Measurements from ENCODE around the gene C3. TPM values are rescaled to one million over a fixed set of nuclear protein-coding genes. Genes with fewer than 3 reads are reported as not detected.

C3 gene
- total RNA-seq, 1 donor, result 14.1 TPM

GRCh38 chr19:6714749-6715555 lies 5.5 kb downstream of the C3 start:
- H3K4me1 ChIP-seq (ENCODE audit: insufficient read depth, low read length), result no peaks in the 10 kb centered on the region
- H3K9me3 ChIP-seq (ENCODE audit: low read depth, low read length), result no peaks in the 10 kb centered on the region
- no peak overlapping the region for H3K27ac ChIP-seq (ENCODE audit: low read depth, low read length)
- H3K79me2 ChIP-seq (ENCODE audit: insufficient read depth, low read length), result no peaks in the 10 kb centered on the region
- no peaks in the 10 kb centered on the region for H4K20me1 ChIP-seq (ENCODE audit: insufficient read depth, low read length)
- no peak overlapping the region for H2AFZ ChIP-seq (ENCODE audit: low read length)
- H3K36me3 ChIP-seq (ENCODE audit: insufficient read depth, low read length), result no peaks in the 10 kb centered on the region
- no peak overlapping the region for H3K4me2 ChIP-seq (ENCODE audit: insufficient read depth, low read length)
- H3K27me3 ChIP-seq (ENCODE audit: insufficient read depth, low read length), result peaks cover 18% of the 10 kb centered on the region
- H3K4me3 ChIP-seq (ENCODE audit: insufficient read depth, low read length), result no peak overlapping the region
- no peak for DNase-seq (ENCODE audit: insufficient read length, low spot score, missing footprints)
- TF ChIP-seq, protein P1, sequence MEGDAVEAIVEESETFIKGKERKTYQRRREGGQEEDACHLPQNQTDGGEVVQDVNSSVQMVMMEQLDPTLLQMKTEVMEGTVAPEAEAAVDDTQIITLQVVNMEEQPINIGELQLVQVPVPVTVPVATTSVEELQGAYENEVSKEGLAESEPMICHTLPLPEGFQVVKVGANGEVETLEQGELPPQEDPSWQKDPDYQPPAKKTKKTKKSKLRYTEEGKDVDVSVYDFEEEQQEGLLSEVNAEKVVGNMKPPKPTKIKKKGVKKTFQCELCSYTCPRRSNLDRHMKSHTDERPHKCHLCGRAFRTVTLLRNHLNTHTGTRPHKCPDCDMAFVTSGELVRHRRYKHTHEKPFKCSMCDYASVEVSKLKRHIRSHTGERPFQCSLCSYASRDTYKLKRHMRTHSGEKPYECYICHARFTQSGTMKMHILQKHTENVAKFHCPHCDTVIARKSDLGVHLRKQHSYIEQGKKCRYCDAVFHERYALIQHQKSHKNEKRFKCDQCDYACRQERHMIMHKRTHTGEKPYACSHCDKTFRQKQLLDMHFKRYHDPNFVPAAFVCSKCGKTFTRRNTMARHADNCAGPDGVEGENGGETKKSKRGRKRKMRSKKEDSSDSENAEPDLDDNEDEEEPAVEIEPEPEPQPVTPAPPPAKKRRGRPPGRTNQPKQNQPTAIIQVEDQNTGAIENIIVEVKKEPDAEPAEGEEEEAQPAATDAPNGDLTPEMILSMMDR (IDR thresholded peaks at IDR 0.05; ENCODE audit: extremely low read depth, low read depth, low read length), result no peak

DNA sequence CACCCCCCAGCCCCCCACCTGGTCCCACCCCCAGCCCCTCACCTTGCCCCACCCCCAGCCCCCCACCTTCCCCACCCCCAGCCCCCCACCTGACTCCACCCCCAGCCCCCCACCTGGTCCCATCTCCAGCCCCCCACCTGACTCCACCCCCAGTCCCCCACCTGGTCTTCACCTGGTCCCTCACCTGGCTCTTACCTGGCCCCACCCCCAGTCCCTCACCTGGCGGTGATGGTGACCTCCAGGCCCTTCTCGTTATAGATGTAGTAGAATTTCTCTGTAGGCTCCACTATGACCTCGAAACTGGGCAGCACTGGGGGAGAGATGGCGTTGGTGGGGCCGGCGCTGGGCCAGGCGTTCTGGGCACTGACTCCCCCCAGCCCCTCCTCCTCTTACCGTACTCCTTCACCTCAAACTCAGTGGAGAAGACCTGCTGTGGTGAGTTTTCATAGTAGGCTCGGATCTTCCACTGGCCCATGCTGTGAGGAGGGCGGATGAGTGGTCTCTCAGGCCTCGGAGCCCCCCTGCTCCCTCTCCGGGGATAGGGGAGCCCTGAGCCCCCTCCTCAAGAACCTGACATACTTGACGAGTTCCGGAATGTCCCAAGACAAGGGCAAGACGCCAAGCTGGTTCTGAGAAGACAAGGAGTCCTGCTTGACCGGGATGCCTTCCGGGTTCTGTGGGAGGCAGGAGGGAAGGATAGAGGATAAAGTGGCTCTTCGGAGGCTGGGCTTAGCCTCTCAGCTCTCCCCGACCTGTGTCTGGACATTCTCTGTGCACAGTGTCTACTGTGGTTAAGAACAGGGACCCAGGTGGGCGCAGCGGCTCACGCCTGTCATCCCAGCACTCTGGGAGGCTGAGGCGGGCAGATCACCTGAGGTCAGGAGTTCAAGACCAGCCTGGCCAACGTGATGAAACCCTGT lies 6.4 kb downstream of the C3 start:
- Histone ChIP-seq H4K20me1 (ENCODE audit: insufficient read depth, low read length) (no peaks in the 10 kb centered on the region), H3K9me3 (ENCODE audit: low read depth, low read length) (no peaks in the 10 kb centered on the region), H3K79me2 (ENCODE audit: insufficient read depth, low read length) (no peaks in the 10 kb centered on the region), H2AFZ (ENCODE audit: low read length) (no peak overlapping the region), H3K36me3 (ENCODE audit: insufficient read depth, low read length) (no peaks in the 10 kb centered on the region), H3K4me1 (ENCODE audit: insufficient read depth, low read length) (no peaks in the 10 kb centered on the region), H3K27ac (ENCODE audit: low read depth, low read length) (no peak overlapping the region), H3K27me3 (ENCODE audit: insufficient read depth, low read length) (peaks cover 18% of the 10 kb centered on the region), H3K4me2 (ENCODE audit: insufficient read depth, low read length) (no peak overlapping the region), H3K4me3 (ENCODE audit: insufficient read depth, low read length) (no peak overlapping the region)
- peak; percentile 42 for DNase-seq (ENCODE audit: insufficient read length, low spot score, missing footprints)
- TF ChIP-seq, protein P1 (IDR thresholded peaks at IDR 0.05; ENCODE audit: extremely low read depth, low read depth, low read length), result no peak

- H3K27ac ChIP-seq (ENCODE audit: low read depth, low read length), result no peak overlapping the region
- TF ChIP-seq, protein P1 (IDR thresholded peaks at IDR 0.05; ENCODE audit: extremely low read depth, low read depth, low read length), result no peak
- H3K27me3 ChIP-seq (ENCODE audit: insufficient read depth, low read length), result peaks cover 18% of the 10 kb centered on the region
- H3K36me3 ChIP-seq (ENCODE audit: insufficient read depth, low read length), result no peaks in the 10 kb centered on the region
- H2AFZ ChIP-seq (ENCODE audit: low read length), result no peak overlapping the region
- H3K9me3 ChIP-seq (ENCODE audit: low read depth, low read length), result no peaks in the 10 kb centered on the region
- DNase-seq (ENCODE audit: insufficient read length, low spot score, missing footprints), result peak; percentile 70
- no peak overlapping the region for H3K4me3 ChIP-seq (ENCODE audit: insufficient read depth, low read length)
- no peaks in the 10 kb centered on the region for H4K20me1 ChIP-seq (ENCODE audit: insufficient read depth, low read length)
- no peaks in the 10 kb centered on the region for H3K4me1 ChIP-seq (ENCODE audit: insufficient read depth, low read length)
- no peak overlapping the region for H3K4me2 ChIP-seq (ENCODE audit: insufficient read depth, low read length)
- no peaks in the 10 kb centered on the region for H3K79me2 ChIP-seq (ENCODE audit: insufficient read depth, low read length)
These were observed 7.5 kb downstream of the C3 start for GRCh38 chr19:6712692-6713670.
